MM.1S (cell line): ENCODE measurements around the gene DHH.
A peak's percentile ranks its signal among the peaks of the same experiment; 100 is the strongest.

ENCODE experiments used
- DNase-seq: peaks from one replicate; pipeline ENCODE4 v3.0.0-alpha.2; 2015
- H2AFZ ChIP-seq: fragments of 300-600 bp; sonication (generic); 2 replicates; pipeline ENCODE4 v1.6.0; 2016; ENCODE audit warnings: antibody characterized with exemption, low read length
- H3F3A ChIP-seq: fragments of 300-600 bp; sonication (generic); 2 replicates; pipeline ENCODE4 v1.6.1; 2016; ENCODE audit warnings: mild to moderate bottlenecking, antibody characterized with exemption, low read length, moderate library complexity, mixed read lengths; ENCODE audit not compliant: insufficient read depth
- H3K27ac ChIP-seq: fragments of 300-600 bp; sonication (generic); 2 replicates; pipeline ENCODE4 v1.5.1; 2016; ENCODE audit warnings: mild to moderate bottlenecking, low read length
- H3K27me3 ChIP-seq: fragments of 300-600 bp; sonication (generic); replicated peaks from 2 replicates; pipeline ENCODE4 v1.6.0; 2016; ENCODE audit warnings: low read length; ENCODE audit not compliant: insufficient read depth
- H3K36me3 ChIP-seq: fragments of 300-600 bp; sonication (generic); replicated peaks from 2 replicates; pipeline ENCODE4 v1.6.1; 2016; ENCODE audit warnings: mild to moderate bottlenecking, low read length, mixed read lengths; ENCODE audit not compliant: insufficient read depth
- H3K4me1 ChIP-seq: fragments of 300-600 bp; sonication (generic); 2 replicates; pipeline ENCODE4 v1.6.1; 2016; ENCODE audit warnings: low read length, mixed read lengths
- H3K4me2 ChIP-seq: fragments of 300-600 bp; sonication (generic); 2 replicates; pipeline ENCODE4 v1.6.0; 2016; ENCODE audit warnings: low read depth, low read length
- H3K4me3 ChIP-seq: fragments of 300-600 bp; sonication (generic); 2 replicates; pipeline ENCODE4 v1.5.1; 2016; ENCODE audit warnings: low read length, mixed read lengths
- H3K79me2 ChIP-seq: fragments of 300-600 bp; sonication (generic); 2 replicates; pipeline ENCODE4 v1.6.1; 2016; ENCODE audit warnings: mixed run types, low read length, mixed read lengths
- H3K9ac ChIP-seq: fragments of 300-600 bp; sonication (generic); 2 replicates; pipeline ENCODE4 v1.6.1; 2016; ENCODE audit warnings: low read length, mixed read lengths
- H3K9me2 ChIP-seq: fragments of 300-600 bp; sonication (generic); replicated peaks from 2 replicates; pipeline ENCODE4 v1.6.1; 2016; ENCODE audit warnings: mild to moderate bottlenecking, low read length, mixed read lengths; ENCODE audit not compliant: insufficient read depth
- H3K9me3 ChIP-seq: fragments of 300-600 bp; sonication (generic); replicated peaks from 2 replicates; pipeline ENCODE4 v1.6.1; 2016; ENCODE audit warnings: mild to moderate bottlenecking, low read length, mixed read lengths; ENCODE audit not compliant: insufficient read depth
- H4K20me1 ChIP-seq: fragments of 300-600 bp; sonication (generic); 2 replicates; pipeline ENCODE4 v1.6.1; 2016; ENCODE audit warnings: mild to moderate bottlenecking, low read length, moderate library complexity, mixed read lengths; ENCODE audit not compliant: insufficient read depth
- EZH2 ChIP-seq: fragments of 300-600 bp; sonication (generic); optimal IDR thresholded peaks from 2 replicates; pipeline ENCODE3; 2017; ENCODE audit warnings: low read depth, mild to moderate bottlenecking, antibody characterized with exemption, low read length, mixed read lengths
- EZH2phosphoT487 ChIP-seq: fragments of 300-600 bp; sonication (generic); IDR thresholded peaks from 2 replicates; pipeline ENCODE4 v1.6.1; 2018; ENCODE audit warnings: antibody characterized with exemption, low read length
- TF ChIP-seq, protein P1 (sequence below): fragments of 300-600 bp; sonication (generic); IDR thresholded peaks from 2 replicates; pipeline ENCODE4 v1.5.1; 2016; ENCODE audit warnings: antibody characterized with exemption, low read length, mixed read lengths

DHH gene

DNA sequence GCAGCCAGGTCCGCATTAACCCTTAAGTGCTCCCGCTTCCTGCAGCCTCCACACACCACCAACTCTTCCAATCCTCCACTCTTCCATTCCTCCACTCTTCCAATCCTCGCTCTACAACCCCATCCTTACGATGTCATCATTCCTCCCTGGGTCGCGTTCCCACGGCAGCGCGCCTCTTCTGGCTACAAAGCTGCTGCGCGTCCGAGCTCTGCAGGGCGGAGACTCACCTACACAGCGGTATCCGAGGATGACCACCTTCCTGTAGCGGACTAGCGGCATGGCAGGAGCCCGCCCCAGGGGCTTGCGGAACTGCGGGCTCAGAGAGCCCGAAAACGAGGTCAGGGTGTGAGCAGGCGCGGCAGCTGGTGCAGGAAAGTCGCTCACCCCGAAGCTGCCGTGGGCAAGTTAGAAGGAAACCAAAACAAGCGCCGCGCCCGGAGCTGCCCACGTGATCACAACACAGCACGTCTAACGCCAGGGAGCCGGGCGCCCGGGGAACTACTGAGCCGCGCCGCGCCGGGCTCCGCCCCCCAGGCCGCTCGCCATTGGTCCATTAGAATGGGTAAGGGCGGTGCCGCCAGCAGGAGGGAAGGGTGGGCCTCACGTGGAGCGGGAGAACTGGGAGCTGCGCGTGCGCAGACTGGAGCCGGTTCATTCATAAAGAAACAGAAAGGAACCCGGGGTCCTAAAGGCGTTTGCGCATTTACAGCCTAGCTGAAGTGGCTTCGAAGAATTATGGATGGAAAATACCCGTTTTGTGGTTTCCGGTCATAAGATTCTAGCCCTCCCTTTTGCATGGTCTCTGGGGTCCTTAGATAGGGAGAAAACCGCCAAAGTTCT is 24.9 kb downstream of the DHH start, which contains the start of gene RHEBL1:
TSS of gene RHEBL1 (minus strand) at position 473 of the 840 bp plus-strand sequence. CDS start at position 279, 194 bp downstream.
- DNase-seq = peak; percentile 99
- peaks cover 6% of the 10 kb centered on the region; the same call in 1 of the 2 replicates for H3F3A ChIP-seq
- no peaks in the 10 kb centered on the region for H3K27me3 ChIP-seq
- peak within 1 kb of the TSS; percentile 70 for H3K9ac ChIP-seq
- H3K9me3 ChIP-seq = no peaks in the 10 kb centered on the region
- H3K4me1 ChIP-seq = peaks cover 6% of the 10 kb centered on the region
- H3K4me3 ChIP-seq = peak within 1 kb of the TSS; percentile 92
- no peaks in the 10 kb centered on the region for H3K36me3 ChIP-seq
- H2AFZ ChIP-seq = peak within 1 kb of the TSS; percentile 91
- TF ChIP-seq, protein P1, sequence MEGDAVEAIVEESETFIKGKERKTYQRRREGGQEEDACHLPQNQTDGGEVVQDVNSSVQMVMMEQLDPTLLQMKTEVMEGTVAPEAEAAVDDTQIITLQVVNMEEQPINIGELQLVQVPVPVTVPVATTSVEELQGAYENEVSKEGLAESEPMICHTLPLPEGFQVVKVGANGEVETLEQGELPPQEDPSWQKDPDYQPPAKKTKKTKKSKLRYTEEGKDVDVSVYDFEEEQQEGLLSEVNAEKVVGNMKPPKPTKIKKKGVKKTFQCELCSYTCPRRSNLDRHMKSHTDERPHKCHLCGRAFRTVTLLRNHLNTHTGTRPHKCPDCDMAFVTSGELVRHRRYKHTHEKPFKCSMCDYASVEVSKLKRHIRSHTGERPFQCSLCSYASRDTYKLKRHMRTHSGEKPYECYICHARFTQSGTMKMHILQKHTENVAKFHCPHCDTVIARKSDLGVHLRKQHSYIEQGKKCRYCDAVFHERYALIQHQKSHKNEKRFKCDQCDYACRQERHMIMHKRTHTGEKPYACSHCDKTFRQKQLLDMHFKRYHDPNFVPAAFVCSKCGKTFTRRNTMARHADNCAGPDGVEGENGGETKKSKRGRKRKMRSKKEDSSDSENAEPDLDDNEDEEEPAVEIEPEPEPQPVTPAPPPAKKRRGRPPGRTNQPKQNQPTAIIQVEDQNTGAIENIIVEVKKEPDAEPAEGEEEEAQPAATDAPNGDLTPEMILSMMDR = peak; percentile 47
- TF ChIP-seq EZH2 = no peak
- H4K20me1 ChIP-seq = no peaks in the 10 kb centered on the region
- no peaks in the 10 kb centered on the region for H3K9me2 ChIP-seq
- peak within 1 kb of the TSS; percentile 66 for H3K27ac ChIP-seq
- H3K4me2 ChIP-seq = peak within 1 kb of the TSS; percentile 91
- peaks cover 12% of the 10 kb centered on the region for H3K79me2 ChIP-seq

- Histone ChIP-seq H3K4me2 (peak overlapping the region; percentile 91), H3K27me3 (no peaks in the 10 kb centered on the region), H3K4me3 (peak overlapping the region; percentile 92), H3K36me3 (no peaks in the 10 kb centered on the region), H3K4me1 (peaks cover 6% of the 10 kb centered on the region), H3F3A (peaks cover 6% of the 10 kb centered on the region; the same call in 1 of the 2 replicates), H3K79me2 (peaks cover 12% of the 10 kb centered on the region), H3K27ac (peak overlapping the region; percentile 66; the same call in 1 of the 2 replicates), H4K20me1 (no peaks in the 10 kb centered on the region), H2AFZ (peak overlapping the region; percentile 91), H3K9ac (peak overlapping the region; percentile 70), H3K9me3 (no peaks in the 10 kb centered on the region), H3K9me2 (no peaks in the 10 kb centered on the region)
- DNase-seq = no peak
- TF ChIP-seq EZH2phosphoT487 (no peak), EZH2 (no peak)
- TF ChIP-seq, protein P1 = no peak
Measured at GRCh38 chr12:49068879-49069506, 25.6 kb downstream of the DHH start.

DNA sequence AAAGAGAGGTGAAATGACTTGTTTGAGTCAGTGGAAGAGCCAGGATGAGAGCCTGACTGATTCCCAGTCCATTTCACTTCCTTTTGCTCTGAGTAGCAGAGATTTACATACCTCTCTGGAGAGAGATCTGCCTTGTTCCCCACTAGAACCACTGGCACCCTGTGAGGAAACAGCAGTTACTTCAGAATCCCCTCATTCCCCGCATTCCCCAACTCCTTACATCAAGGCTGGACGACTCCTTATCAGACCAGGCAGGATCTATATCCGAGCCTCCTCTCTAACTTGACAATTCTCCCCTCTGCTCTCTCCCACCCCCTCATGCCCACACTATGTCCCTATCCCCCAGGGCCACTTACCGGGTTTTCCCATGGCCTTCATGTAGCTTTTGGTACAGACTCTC is 28.5 kb downstream of the DHH start:
- no peak overlapping the region for H3K4me2 ChIP-seq
- H3K9me2 ChIP-seq = no peaks in the 10 kb centered on the region
- no peaks in the 10 kb centered on the region for H3K9me3 ChIP-seq
- no peak overlapping the region for H3K4me3 ChIP-seq
- peaks cover 6% of the 10 kb centered on the region for H3K4me1 ChIP-seq
- H3K79me2 ChIP-seq = peaks cover 12% of the 10 kb centered on the region
- no peaks in the 10 kb centered on the region for H4K20me1 ChIP-seq
- H3K9ac ChIP-seq = no peak overlapping the region
- no peaks in the 10 kb centered on the region for H3K27me3 ChIP-seq
- no peak overlapping the region for H3K27ac ChIP-seq
- peaks cover 6% of the 10 kb centered on the region; the same call in 1 of the 2 replicates for H3F3A ChIP-seq
- no peak for DNase-seq
- TF ChIP-seq EZH2 (no peak), EZH2phosphoT487 (no peak)
- TF ChIP-seq, protein P1 = no peak
- no peak overlapping the region for H2AFZ ChIP-seq
- H3K36me3 ChIP-seq = no peaks in the 10 kb centered on the region
